NCI-H446 (cell line): ENCODE results near the gene CPNE5.

Source experiments
- DNase-seq, 2 experiments: peaks; one replicate each; lab custom pipeline; 2025; lab: John Stamatoyannopoulos, UW

The CPNE5 gene

DNA sequence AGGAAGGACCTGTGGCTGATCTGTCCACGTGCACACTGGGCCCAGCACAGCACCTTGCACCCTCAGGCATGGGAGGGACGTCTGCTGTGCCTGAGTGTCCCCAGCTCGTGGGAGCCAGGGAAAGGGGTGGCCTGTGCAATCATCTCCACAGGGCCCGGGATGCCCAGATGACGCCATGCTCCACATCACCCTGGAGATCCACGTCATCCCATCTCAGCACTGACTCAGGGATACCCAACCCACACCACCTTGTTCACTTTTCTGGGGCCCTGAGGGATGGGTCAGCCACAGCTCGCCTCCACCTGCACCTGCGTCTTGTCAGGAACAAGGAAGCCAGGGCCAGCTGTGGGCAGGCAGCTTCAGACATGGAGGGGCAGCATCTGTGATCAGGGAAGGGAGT lies 93.4 kb downstream of the CPNE5 start:
- no peak for DNase-seq

DNA sequence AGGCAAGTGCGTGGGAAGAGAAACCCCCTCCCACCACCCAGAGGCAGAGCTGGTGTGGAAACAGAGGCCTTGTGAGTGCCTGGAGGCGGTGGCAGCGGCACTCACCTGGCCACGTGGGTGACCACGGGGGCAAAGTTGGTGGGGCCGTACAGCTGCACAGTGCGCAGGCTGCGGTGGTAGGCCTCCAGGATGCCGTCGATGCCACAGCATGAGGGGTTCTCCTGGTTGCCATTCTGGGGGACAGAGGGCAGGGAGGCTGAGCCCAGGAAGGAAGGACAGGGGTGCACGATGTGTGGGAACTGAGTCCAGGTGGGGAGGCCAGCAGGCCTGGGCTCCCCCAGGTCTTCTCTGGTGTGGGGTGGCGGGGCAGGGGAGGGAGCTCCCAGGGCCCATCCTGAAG lies 94.0 kb downstream of the CPNE5 start:
- no peak for DNase-seq

- DNase-seq: no peak
Measured at GRCh38 chr6:36744304-36744673, 95.0 kb downstream of the CPNE5 start.

DNA sequence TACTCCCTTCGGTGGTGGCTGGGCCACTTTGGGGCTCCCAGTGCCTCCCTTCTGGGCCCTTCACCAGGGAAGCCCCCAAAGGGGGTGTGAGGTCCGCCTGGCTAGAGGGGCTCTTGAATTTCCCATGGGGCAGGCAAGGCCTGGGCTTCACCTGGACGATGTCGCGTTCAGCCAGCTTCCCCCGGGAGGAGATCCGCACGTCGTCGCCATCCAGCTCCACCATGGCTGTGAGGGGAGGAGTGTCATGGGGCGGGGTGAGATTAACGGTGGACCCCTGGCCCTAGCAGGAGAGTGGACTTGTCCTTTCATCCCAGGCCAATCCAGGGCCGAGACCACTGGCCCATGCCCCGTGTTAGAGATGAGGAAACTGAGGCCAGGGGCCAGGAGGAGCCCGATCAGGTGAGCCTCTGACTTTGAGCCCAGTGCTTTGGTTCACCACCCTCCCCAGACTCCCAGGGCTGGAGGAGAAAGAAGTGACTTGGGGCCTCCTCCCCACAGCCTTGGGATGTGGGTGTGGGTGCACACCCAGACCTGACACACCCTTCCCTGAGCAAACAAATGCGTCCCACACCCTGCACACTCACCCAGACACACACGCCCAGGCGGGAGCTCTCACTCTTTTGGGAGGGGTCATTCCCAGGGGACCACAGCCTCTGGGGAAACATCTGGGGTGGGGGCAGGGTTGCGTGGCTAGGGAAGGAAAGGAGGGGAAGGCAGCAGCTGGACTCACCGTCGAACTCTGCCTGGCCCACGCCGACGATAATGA lies 95.5 kb downstream of the CPNE5 start:
- DNase-seq: no peak

DNA sequence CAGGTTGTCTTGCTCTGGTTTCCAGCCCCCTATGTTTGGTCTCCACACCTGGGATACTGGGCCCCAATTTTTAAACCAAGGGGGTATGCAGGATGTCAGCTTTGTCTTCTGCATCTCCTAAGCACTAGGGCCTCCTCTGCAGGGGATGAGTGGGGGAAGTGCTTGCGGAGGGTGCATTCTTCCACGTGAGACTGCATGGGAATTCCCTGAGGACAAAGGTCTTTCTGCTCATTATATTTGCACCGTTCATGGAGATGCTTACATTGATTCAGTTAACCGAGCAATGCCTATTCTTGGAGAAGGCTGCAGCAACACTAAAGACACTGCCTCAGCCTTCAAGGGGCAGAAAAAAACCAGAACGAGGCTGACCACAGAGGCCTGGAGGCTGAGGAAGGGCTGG lies 96.2 kb downstream of the CPNE5 start:
- DNase-seq: no peak

DNA sequence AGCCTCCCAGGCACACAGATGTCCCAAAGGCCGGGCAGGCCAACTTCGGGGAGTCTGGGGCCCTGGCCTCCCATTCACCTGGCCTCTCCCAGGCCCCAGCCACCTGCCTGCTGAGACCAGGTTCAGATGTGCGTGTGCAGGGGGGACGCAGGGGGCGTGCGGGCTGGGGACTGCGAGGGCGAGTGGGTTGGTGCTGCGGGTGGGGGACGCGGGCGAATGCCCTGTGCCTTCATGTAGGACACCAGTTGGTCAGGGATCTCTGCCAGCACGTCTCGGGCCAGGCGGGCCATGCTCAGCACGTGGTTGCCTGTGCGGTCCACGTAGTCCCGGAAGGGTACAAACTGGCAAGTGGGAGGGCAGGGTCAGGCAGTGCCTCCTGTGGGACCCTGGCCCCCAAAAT lies 97.1 kb downstream of the CPNE5 start:
- DNase-seq: no peak

DNA sequence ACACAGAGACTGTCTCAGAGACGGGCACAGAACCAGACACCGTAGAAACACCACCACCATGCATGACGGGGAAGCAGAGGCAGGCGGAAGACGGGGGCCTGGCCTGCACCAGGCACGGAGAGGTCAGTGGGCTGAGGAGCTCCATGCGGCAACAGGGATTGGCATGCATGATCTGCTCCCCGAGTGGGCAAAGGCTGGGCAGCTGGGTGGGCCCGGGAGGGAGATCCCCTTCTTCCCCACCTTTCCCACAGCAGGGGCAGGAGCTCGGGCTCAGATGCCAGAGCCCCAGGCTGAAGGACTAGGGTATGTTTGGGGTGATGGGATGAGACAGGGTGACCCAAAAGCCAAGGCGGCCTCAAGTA lies 98.4 kb downstream of the CPNE5 start:
- no peak for DNase-seq

GRCh38 chr6:36739947-36740817 lies 99.1 kb downstream of the CPNE5 start:
- DNase-seq: no peak

- DNase-seq: no peak
Measured at GRCh38 chr6:36738108-36738507, 101.1 kb downstream of the CPNE5 start.

- DNase-seq: no peak
Measured at GRCh38 chr6:36737043-36737785, 102.0 kb downstream of the CPNE5 start.

DNA sequence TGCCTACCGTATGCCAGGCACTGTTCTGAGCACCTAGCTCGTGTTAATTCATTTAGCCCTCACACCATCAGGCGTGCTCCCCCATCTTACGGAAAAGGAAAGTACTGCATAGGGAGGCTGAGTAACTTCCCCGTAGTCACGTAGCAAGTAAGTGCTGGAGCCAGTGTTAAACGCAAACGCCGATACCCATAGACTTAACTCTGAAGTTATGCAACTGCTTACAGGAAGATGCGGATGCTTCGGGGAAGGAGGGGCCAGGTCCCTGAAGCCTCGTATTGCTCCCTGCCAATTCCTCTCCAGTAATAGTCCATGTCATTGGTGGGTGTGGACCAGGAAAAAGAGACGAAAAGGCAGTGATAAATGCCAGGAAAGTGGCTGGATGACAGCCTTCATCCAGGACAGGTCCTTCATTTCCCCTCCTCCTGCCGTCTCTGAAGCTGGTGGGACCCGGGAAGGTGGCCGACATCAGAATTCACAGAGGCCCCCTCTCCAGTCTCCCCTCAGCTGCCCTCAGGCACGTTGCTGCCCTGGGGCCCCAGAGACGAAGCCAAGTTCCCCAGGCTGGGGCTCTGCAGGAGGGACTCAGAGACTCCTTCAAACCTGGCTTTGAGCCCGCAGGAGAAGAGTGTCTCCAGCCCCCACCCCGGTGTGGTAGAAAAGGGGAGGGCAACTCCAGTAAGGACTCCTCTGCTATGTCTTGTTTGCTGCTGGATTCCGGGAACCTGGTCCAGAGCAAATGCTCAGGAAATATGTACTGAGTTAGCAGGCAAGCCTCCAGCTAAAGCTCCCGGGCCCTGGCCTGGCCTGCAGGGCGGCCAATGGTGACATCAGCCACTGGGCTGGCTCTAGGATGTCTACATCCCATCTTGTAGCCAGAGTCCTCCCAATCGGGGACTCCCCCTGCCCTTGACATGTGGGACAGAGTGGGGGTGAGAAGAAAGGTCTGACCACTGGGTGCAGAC lies 103.9 kb downstream of the CPNE5 start:
- DNase-seq: peak in 1 of 2 experiments; percentile 66

GRCh38 chr6:36734486-36735060 lies 104.7 kb downstream of the CPNE5 start:
- no peak for DNase-seq

- DNase-seq: no peak
Measured at GRCh38 chr6:36733300-36733699, 105.9 kb downstream of the CPNE5 start.

- DNase-seq: no peak
Measured at GRCh38 chr6:36731622-36732310, 107.5 kb downstream of the CPNE5 start.

GRCh38 chr6:36730424-36731380 lies 108.5 kb downstream of the CPNE5 start:
- DNase-seq: no peak

DNA sequence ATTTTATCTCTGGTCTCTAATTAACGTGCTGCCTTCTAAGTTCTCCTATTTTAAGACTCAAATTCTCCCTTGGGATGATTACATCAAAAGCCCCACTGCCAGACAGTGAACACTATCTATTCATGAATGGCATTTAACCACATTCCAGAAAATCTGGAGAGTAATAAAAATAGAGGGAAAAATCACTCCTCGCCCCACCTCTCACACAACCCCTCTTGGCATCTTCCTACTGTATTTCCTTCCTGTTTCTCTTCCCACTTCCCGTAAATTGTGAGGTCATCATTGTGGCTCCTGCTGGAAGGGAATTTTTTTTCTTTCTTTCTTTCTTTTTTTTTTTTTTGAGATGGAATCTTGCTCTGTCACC lies 110.1 kb downstream of the CPNE5 start:
- DNase-seq: no peak

DNA sequence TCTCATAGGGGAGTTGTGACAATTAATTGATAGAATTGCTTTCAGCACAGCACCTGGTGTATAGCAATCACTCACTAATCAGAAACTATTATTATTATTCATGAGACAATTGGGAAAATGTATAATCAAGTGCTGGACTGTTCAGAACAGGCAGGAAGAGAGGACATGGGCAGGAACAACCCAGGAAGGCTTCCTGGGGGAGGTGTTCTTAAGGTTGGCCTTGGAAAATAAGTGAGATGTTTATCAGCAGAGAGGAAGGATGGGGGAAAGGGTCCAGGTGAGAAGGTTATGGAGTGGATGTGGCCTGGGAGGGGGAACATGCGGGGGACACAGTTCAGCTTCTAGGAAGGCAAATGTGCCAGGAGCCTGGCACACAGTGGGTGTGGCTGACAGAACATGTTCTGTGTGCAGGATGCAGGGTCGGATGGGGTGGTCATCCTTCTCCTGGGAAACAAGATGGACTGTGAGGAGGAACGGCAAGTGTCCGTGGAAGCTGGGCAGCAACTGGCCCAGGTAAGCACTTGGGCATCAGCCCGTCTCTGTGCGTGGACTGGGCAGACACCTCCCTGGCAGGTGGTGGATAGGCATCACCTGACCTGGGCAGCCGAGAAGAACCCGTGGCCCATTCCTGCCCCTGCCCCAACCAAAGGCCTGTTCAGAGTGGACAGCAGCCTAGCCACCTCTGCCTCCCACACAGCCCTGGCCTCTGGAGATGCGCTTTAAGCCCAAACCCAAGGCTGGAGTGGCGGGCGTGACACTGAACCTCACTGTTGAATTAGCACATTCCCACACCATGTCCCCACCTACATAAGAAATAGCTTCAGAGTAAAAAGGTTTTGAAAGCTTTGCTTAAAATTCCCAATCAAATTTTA lies 110.7 kb downstream of the CPNE5 start:
- DNase-seq: no peak

- peak in 1 of 2 experiments; percentile 11 for DNase-seq
Measured at GRCh38 chr6:36727505-36728021, 111.7 kb downstream of the CPNE5 start.
